ENCODE data around the gene SELENOW. TPM values are rescaled to one million over a fixed set of nuclear protein-coding genes. Genes with fewer than 3 reads are reported as not detected.

SELENOW gene
- total and polyA plus RNA-seq, 2 of the 8 experiments (the other 6 are each of a cell fraction or from before 2014, with no cell fraction given) = 371 to 588 TPM

- WGBS, 2 experiments (ENCODE audit: extremely low coverage in 1 of 2, insufficient coverage in 1 of 2, insufficient read length in 1 of 2, insufficient replicate concordance in 2 of 2, low coverage in 1 of 2, low lambda C conversion rate in 2 of 2, missing lambda C conversion rate in 1 of 2) = 96% methylated on average over 3 of the region's 3 CpGs; no CpG with 5 or more reads in 1 of the 2 experiments
- FAIRE-seq (no peak), DNase-seq (ENCODE audit: low read depth in 1 of 2, low spot score in 2 of 2) (no peak)
- Histone ChIP-seq H2BK120ac (replicated peaks; ENCODE audit: low read depth, low read length) (no peak overlapping the region), H3K23me2 (ENCODE audit: low read depth, low read length) (peaks cover 2% of the 10 kb centered on the region; the same call in 1 of the 2 replicates), H3K27ac (ENCODE audit: low read depth, low read length) (no peak overlapping the region), H2BK12ac (ENCODE audit: low read depth, low read length) (no peak overlapping the region), H3K9ac (replicated peaks in 1 of 4; ENCODE audit: extremely low read depth in 1 of 4, low read depth in 3 of 4, low read length in 3 of 4) (no peak overlapping the region; a peak in 3 of 7 replicates), H3K9me3 (ENCODE audit: insufficient read depth in 2 of 2, low read depth in 1 of 2, low read length in 1 of 2) (no peaks in the 10 kb centered on the region), H3K14ac (ENCODE audit: insufficient read length) (no peak overlapping the region), H2AK5ac (ENCODE audit: low read depth, low read length) (no peak overlapping the region), H3K18ac (ENCODE audit: extremely low read depth, low read length) (no peak overlapping the region), H3K79me2 (ENCODE audit: control insufficient read depth in 1 of 2, insufficient read depth in 2 of 2, low read length in 2 of 2) (peaks cover 3 to 37% of the 10 kb centered on the region in 2 experiments; a peak in 3 of 4 replicates), H4K5ac (ENCODE audit: insufficient read length, low read depth, low read length) (no peak overlapping the region), H2AFZ (ENCODE audit: low read length) (no peak overlapping the region), H4K91ac (replicated peaks; ENCODE audit: insufficient read length, low read length) (no peak overlapping the region), H3K23ac (ENCODE audit: insufficient read length) (no peak overlapping the region), H3K4me1 (replicated peaks in 1 of 4; ENCODE audit: control insufficient read depth in 3 of 4, insufficient read depth in 4 of 4, low read length in 3 of 4) (peaks cover 0 to 6% (median 0%) of the 10 kb centered on the region in 4 experiments; a peak in 3 of 7 replicates), H4K8ac (ENCODE audit: extremely low read depth, insufficient read depth, low read length) (no peak overlapping the region), H4K20me1 (replicated peaks in 1 of 2; ENCODE audit: control insufficient read depth in 1 of 2, insufficient read depth in 2 of 2, low read length in 2 of 2) (peaks cover 8 to 12% of the 10 kb centered on the region in 2 experiments), H3K4me2 (ENCODE audit: insufficient read depth in 1 of 2, low read depth in 2 of 2, low read length in 2 of 2) (no peak overlapping the region), H2BK15ac (ENCODE audit: low read length) (no peak overlapping the region), H3K79me1 (ENCODE audit: low read depth, low read length) (peaks cover 10% of the 10 kb centered on the region; the same call in 1 of the 2 replicates), H3K56ac (replicated peaks; ENCODE audit: insufficient read length, low read depth, low read length) (no peak overlapping the region), H3K36me3 (ENCODE audit: control insufficient read depth in 2 of 4, insufficient read depth in 4 of 4, low read length in 3 of 4) (peaks cover 39 to 69% (median 63%) of the 10 kb centered on the region in 4 experiments), H3K4me3 (ENCODE audit: extremely low read depth in 1 of 4, insufficient read depth in 2 of 4, low read depth in 3 of 4, low read length in 4 of 4) (no peak overlapping the region), H2BK5ac (ENCODE audit: low read depth, low read length) (no peak overlapping the region), H3K4ac (replicated peaks; ENCODE audit: insufficient read length, low read depth, low read length) (no peak overlapping the region), H3K27me3 (replicated peaks in 1 of 4; ENCODE audit: control insufficient read depth in 3 of 4, extremely low read depth in 1 of 4, insufficient read depth in 3 of 4, low read length in 3 of 4) (no peaks in the 10 kb centered on the region), H2BK20ac (ENCODE audit: low read length) (no peak overlapping the region)
- ChIA-PET CTCF (ENCODE audit: partially characterized antibody) (interaction anchor here (0.7 to 3.5 kb wide), 2 partner anchors 16 to 37 kb away, joined by 3 to 13 read pairs; no protein-coding TSS in a partner anchor), POLR2A (ENCODE audit: partially characterized antibody) (interaction anchor here (0.8 to 11.1 kb wide), 6 partner anchors 8 to 40 kb away, joined by 3 to 204 read pairs (median 4); partner anchors contain the start of gene SELENOW)
- TF ChIP-seq SIX5 (IDR thresholded peaks at IDR 0.05; ENCODE audit: low read depth, low read length) = no peak
- no peak for TF ChIP-seq EGR1 (IDR thresholded peaks at IDR 0.05; ENCODE audit: borderline replicate concordance, low read depth, low read length)
- no peak for TF ChIP-seq KDM4A (IDR thresholded peaks at IDR 0.05; ENCODE audit: low read depth, low read length, severe bottlenecking)
- no peak for TF ChIP-seq USF2 (IDR thresholded peaks at IDR 0.05; ENCODE audit: low read length)
- no peak for TF ChIP-seq RBBP5 (IDR thresholded peaks at IDR 0.05; ENCODE audit: borderline replicate concordance, low read depth, low read length)
- TF ChIP-seq E2F6 (IDR thresholded peaks at IDR 0.05) = no peak
- no peak for TF ChIP-seq ASH2L (IDR thresholded peaks at IDR 0.05; ENCODE audit: low read length)
- no peak for TF ChIP-seq JUND (IDR thresholded peaks at IDR 0.05; ENCODE audit: low read length)
- TF ChIP-seq SIRT6 (IDR thresholded peaks at IDR 0.05; ENCODE audit: low read length) = no peak
- no peak for TF ChIP-seq BACH1 (IDR thresholded peaks at IDR 0.05; ENCODE audit: low read length)
- 0 out of 2 replicates have a peak, but pooled peaks have one; percentile 15 for TF ChIP-seq POLR2AphosphoS5 (IDR thresholded peaks at IDR 0.05; ENCODE audit: low read depth, low read length)
- TF ChIP-seq POLR2A (IDR thresholded peaks at IDR 0.05; ENCODE audit: control extremely low read depth in 1 of 2, low read depth in 2 of 2, low read length in 2 of 2) = 0 out of 3 replicates have a peak, but pooled peaks of 1 of the 2 experiments have one; percentile 20
- TF ChIP-seq NRF1 (IDR thresholded peaks at IDR 0.05; ENCODE audit: low read depth, low read length) = no peak
These were observed 29.2 kb upstream of the SELENOW start for GRCh38 chr19:47749326-47749725.

All from H1 (cell line).